WI38 (cell line): ENCODE results near the gene HIBCH.
A peak's percentile ranks its signal among the peaks of the same experiment; 100 is the strongest.

ENCODE experiments used
- H3K4me3 ChIP-seq: 2 replicates; pipeline ENCODE4 v1.5.1; 2011; ENCODE audit warnings: low read depth, mild to moderate bottlenecking, control low read depth, low read length
- TF ChIP-seq, protein P1 (sequence below): IDR thresholded peaks from 2 replicates; pipeline ENCODE4 v1.5.1; 2012; ENCODE audit warnings: low read depth, mild to moderate bottlenecking, control low read depth, low read length

The HIBCH gene

GRCh38 chr2:190184460-190184859, 135.2 kb downstream of the HIBCH start:
- H3K4me3 ChIP-seq: no peak overlapping the region
- TF ChIP-seq, protein P1, sequence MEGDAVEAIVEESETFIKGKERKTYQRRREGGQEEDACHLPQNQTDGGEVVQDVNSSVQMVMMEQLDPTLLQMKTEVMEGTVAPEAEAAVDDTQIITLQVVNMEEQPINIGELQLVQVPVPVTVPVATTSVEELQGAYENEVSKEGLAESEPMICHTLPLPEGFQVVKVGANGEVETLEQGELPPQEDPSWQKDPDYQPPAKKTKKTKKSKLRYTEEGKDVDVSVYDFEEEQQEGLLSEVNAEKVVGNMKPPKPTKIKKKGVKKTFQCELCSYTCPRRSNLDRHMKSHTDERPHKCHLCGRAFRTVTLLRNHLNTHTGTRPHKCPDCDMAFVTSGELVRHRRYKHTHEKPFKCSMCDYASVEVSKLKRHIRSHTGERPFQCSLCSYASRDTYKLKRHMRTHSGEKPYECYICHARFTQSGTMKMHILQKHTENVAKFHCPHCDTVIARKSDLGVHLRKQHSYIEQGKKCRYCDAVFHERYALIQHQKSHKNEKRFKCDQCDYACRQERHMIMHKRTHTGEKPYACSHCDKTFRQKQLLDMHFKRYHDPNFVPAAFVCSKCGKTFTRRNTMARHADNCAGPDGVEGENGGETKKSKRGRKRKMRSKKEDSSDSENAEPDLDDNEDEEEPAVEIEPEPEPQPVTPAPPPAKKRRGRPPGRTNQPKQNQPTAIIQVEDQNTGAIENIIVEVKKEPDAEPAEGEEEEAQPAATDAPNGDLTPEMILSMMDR: no peak

- TF ChIP-seq, protein P1: no peak
- H3K4me3 ChIP-seq: no peak overlapping the region
These were observed 136.1 kb downstream of the HIBCH start for GRCh38 chr2:190183539-190183938.

DNA sequence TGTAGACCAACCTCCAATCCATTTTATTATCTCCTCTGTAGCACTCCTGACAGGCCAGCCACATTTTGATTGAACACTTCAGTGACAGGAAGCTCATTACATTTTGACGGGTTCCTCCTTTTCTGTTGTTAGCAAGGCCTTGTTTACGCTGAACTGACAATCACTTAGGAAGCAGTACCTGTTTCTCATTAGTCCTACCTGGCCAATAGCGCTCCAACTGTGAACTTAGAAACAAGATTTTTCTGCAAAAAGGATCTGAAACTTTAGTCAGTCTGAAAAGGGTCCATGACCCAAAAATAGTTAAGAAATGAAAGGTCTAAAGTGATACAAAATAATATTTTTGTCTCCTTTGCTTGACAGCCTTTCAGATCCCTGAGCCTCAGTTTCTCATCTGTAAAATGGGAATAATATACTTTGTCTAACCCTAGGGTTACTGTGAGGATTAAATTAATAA, 137.5 kb downstream of the HIBCH start:
- TF ChIP-seq, protein P1: no peak
- H3K4me3 ChIP-seq: no peak overlapping the region

DNA sequence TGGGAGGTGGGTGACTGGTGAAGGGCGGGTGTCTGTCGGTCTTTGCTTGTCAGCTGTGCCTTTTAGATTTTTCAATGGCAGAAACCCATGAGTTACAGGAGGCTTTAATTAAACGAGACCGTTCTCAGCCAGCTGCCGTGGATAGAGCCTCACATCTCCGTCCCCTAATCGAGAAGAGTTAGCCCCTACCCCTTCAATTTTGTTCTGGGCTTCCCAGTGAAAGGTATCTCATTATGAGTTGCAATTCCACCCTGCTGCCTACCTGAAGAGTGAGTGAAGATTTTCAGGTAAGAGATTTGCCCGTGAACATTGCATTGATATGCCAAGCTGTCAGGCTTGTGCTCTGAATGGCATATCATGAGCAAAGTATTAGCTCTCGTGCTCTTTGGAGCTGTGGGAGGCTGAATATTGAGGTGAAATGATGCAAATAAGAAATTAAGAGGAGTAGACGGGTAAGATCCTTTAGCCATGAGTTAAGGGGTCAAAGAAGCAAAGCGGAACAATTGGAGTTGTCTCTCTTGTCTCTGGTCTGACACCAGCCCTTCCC, 138.4 kb downstream of the HIBCH start:
- H3K4me3 ChIP-seq: peak overlapping the region; percentile 58
- TF ChIP-seq, protein P1: no peak

DNA sequence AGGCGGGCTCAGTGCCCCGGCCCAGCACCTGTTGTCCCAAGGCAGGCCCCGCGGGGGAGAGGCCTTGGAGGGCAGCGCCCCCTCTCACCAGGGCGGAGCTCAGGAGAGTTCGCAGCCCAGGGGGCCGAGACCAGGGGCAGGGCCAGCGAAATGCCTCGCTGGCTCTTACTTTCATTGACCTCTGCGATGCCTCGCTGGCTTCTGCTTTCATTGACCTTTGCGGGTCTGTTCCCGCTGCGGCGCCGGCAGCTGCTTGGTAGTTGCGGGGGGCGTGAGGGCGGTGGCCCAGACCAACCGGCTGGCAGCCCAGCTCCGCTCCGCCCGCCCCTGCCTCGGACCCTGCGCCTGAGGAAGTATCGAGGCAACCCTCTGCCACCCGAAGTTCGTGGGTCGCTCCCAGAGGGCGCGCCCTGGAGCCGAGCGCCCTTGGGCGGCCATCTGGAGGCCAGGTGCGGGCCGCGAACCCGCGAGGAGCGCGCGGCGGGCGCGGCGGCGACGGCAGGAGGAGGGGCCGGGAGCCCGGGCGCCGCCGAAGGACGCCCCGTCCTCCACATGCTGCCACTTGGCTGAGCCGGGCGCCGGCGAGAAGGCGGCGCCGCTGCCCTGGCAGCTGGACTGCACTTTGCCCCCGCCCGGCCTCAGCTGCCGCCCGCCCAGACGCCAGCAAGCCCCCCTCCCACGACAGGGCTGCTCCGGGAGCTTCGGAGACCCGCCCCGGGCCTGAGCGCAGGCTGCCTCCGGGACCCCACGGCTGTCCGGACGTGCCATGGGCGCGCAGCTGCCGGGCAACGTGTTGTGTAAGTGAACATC, 139.1 kb downstream of the HIBCH start:
- TF ChIP-seq, protein P1: peak; percentile 42
- H3K4me3 ChIP-seq: peak overlapping the region; percentile 58

GRCh38 chr2:190179754-190180312, 139.8 kb downstream of the HIBCH start:
- TF ChIP-seq, protein P1: no peak
- H3K4me3 ChIP-seq: peak overlapping the region; percentile 58
